ENCODE data around the gene DAPP1. TPM values are rescaled to one million over a fixed set of nuclear protein-coding genes. Genes with fewer than 3 reads are reported as not detected.

DAPP1 gene
- total and polyA plus RNA-seq, 2 of the 8 experiments (the other 6 are each of a cell fraction or from before 2014, with no cell fraction given) = not detected

GRCh38 chr4:99822734-99823133 lies 6.1 kb downstream of the DAPP1 start:
- Histone ChIP-seq H3K27me3 (replicated peaks in 1 of 4; ENCODE audit: control insufficient read depth in 3 of 4, extremely low read depth in 1 of 4, insufficient read depth in 3 of 4, low read length in 3 of 4) (no peaks in the 10 kb centered on the region), H4K8ac (ENCODE audit: extremely low read depth, insufficient read depth, low read length) (no peak overlapping the region), H3K14ac (ENCODE audit: insufficient read length) (no peak overlapping the region), H3K9ac (replicated peaks in 1 of 4; ENCODE audit: extremely low read depth in 1 of 4, low read depth in 3 of 4, low read length in 3 of 4) (no peak overlapping the region), H4K20me1 (replicated peaks in 1 of 2; ENCODE audit: control insufficient read depth in 1 of 2, insufficient read depth in 2 of 2, low read length in 2 of 2) (no peaks in the 10 kb centered on the region), H3K4ac (replicated peaks; ENCODE audit: insufficient read length, low read depth, low read length) (no peak overlapping the region), H3K4me1 (replicated peaks in 1 of 4; ENCODE audit: control insufficient read depth in 3 of 4, insufficient read depth in 4 of 4, low read length in 3 of 4) (no peaks in the 10 kb centered on the region), H2AFZ (ENCODE audit: low read length) (no peak overlapping the region), H3K56ac (replicated peaks; ENCODE audit: insufficient read length, low read depth, low read length) (no peak overlapping the region), H3K79me2 (ENCODE audit: control insufficient read depth in 1 of 2, insufficient read depth in 2 of 2, low read length in 2 of 2) (no peaks in the 10 kb centered on the region), H4K91ac (replicated peaks; ENCODE audit: insufficient read length, low read length) (no peak overlapping the region), H3K27ac (ENCODE audit: low read depth, low read length) (no peak overlapping the region), H2AK5ac (ENCODE audit: low read depth, low read length) (no peak overlapping the region), H4K5ac (ENCODE audit: insufficient read length, low read depth, low read length) (no peak overlapping the region), H2BK20ac (ENCODE audit: low read length) (no peak overlapping the region), H3K23ac (ENCODE audit: insufficient read length) (no peak overlapping the region), H2BK5ac (ENCODE audit: low read depth, low read length) (no peak overlapping the region), H2BK120ac (replicated peaks; ENCODE audit: low read depth, low read length) (no peak overlapping the region), H2BK15ac (ENCODE audit: low read length) (no peak overlapping the region), H2BK12ac (ENCODE audit: low read depth, low read length) (no peak overlapping the region), H3K36me3 (ENCODE audit: control insufficient read depth in 2 of 4, insufficient read depth in 4 of 4, low read length in 3 of 4) (no peaks in the 10 kb centered on the region), H3K4me3 (ENCODE audit: extremely low read depth in 1 of 4, insufficient read depth in 2 of 4, low read depth in 3 of 4, low read length in 4 of 4) (no peak overlapping the region), H3K23me2 (ENCODE audit: low read depth, low read length) (no peaks in the 10 kb centered on the region), H3K4me2 (ENCODE audit: insufficient read depth in 1 of 2, low read depth in 2 of 2, low read length in 2 of 2) (no peak overlapping the region), H3K18ac (ENCODE audit: extremely low read depth, low read length) (no peak overlapping the region), H3K9me3 (ENCODE audit: insufficient read depth in 2 of 2, low read depth in 1 of 2, low read length in 1 of 2) (no peaks in the 10 kb centered on the region), H3K79me1 (ENCODE audit: low read depth, low read length) (no peaks in the 10 kb centered on the region)
- DNase-seq (ENCODE audit: low read depth in 1 of 2, low spot score in 2 of 2) = no peak
- ChIA-PET POLR2A (ENCODE audit: partially characterized antibody) (no interaction called here), CTCF (ENCODE audit: partially characterized antibody) (interaction anchor here (3.3 kb wide), 1 partner anchor 12 kb away, joined by 24 read pairs; no protein-coding TSS in a partner anchor)
- TF ChIP-seq YY1 (IDR thresholded peaks at IDR 0.05; ENCODE audit: low read depth, low read length) = no peak
- no peak for TF ChIP-seq CREB1 (IDR thresholded peaks at IDR 0.05)
- no peak for TF ChIP-seq CTCF (IDR thresholded peaks at IDR 0.05; ENCODE audit: control extremely low read depth in 1 of 3, insufficient read depth in 1 of 3, low read depth in 1 of 3, low read length in 3 of 3)
- TF ChIP-seq SIN3A (conservative IDR thresholded peaks at IDR 0.05 in 1 of 2, IDR thresholded peaks at IDR 0.05 in 1 of 2; ENCODE audit: low read depth in 1 of 2, low read length in 2 of 2) = no peak
- no peak for TF ChIP-seq NRF1 (IDR thresholded peaks at IDR 0.05; ENCODE audit: low read depth, low read length)
- no peak for TF ChIP-seq HDAC6 (IDR thresholded peaks at IDR 0.05; ENCODE audit: low read depth, low read length)
- no peak for TF ChIP-seq POLR2A (IDR thresholded peaks at IDR 0.05; ENCODE audit: control extremely low read depth in 1 of 2, low read depth in 2 of 2, low read length in 2 of 2)
- TF ChIP-seq SP4 (IDR thresholded peaks at IDR 0.05; ENCODE audit: low read length) = no peak
- no peak for TF ChIP-seq RBBP5 (IDR thresholded peaks at IDR 0.05; ENCODE audit: borderline replicate concordance, low read depth, low read length)
- TF ChIP-seq CHD2 (IDR thresholded peaks at IDR 0.05; ENCODE audit: low read length) = no peak
- no peak for TF ChIP-seq TAF1 (IDR thresholded peaks at IDR 0.05; ENCODE audit: low read depth, low read length)
- no peak for TF ChIP-seq ASH2L (IDR thresholded peaks at IDR 0.05; ENCODE audit: low read length)
- no peak for TF ChIP-seq CTBP2 (IDR thresholded peaks at IDR 0.05; ENCODE audit: borderline replicate concordance, insufficient read depth, insufficient read length, low read length)
- no peak for FAIRE-seq
- 91% methylated on average over 3 of the region's 3 CpGs; no CpG with 5 or more reads in 1 of the 2 experiments for WGBS, 2 experiments (ENCODE audit: extremely low coverage in 1 of 2, insufficient coverage in 1 of 2, insufficient read length in 1 of 2, insufficient replicate concordance in 2 of 2, low coverage in 1 of 2, low lambda C conversion rate in 2 of 2, missing lambda C conversion rate in 1 of 2)

Measured in H1 (cell line).